ENCODE data around the gene DMRTC1.
"Not testable (repeated sequence)": the region's sequence is repeated elsewhere in the genome, so short reads cannot be mapped to it uniquely, and the experiment has no call there.

The DMRTC1 gene, protein sequence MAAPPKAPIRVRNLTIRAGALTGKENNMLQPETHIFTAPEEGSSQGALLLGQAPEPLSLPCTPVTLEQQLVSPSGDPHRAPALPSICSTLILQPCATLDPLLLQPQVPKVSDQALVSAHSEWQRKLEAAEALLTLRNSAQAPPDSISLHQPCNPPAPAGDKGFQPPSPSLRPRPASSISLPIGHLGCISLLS

DNA sequence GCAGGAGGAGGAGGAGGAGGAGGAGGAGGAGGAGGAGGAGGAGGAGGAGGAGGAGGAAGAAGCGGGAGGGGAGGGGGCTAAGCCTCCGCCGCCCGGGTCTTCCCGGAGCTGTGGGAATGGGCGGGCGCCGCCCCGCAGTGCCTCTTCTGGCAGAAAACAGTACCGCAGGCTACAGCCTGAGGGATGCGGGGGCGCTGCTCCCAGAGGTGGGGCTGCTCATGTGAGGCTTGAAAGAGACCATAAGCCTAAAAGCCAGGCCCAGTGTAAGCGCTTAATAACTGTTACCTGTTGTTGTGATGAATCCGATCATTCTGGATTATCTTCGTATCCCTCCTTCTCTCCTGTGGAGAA, at the start of gene DMRTC1:
Gene DMRTC1 (minus strand): TSS at position 19 of the 351 bp plus-strand sequence. CDS start 68,143 bp downstream, outside the sequence.
- DNase-seq; in situ Hi-C loops (cut with MboI; ENCODE audit: low pct_unique_long_range_greater_than_20kb, low sequenced_read_pairs): not testable (repeated sequence)

DNA sequence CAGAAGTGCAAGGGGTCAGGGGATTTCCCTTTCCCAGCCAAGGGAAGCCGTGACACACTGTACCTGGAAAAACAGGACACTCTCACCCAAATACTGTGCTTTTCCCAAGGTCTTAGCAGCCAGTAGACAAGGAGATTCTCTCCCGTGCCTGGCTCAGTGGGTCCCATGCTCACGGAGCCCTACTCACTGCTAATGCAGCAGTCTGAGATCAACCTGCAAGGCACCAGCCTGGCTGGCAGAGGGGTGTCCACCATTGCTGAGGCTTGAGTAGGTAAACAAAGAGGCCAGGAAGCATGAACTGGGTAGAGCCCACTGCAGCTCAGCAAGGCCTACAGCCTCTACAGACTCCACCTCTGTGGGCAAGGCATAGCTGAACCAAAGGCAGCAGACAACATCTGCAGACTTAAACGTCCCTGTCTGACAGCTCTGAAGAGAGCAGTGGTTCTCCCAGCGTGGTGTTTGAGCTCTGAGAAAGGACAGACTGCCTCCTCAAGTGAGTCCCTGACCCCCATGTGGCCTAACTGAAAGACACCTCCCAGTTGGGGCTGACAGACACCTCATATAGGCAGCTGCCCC, 37.3 kb upstream of the DMRTC1 start:
- in situ Hi-C loops (cut with MboI; ENCODE audit: low pct_unique_long_range_greater_than_20kb, low sequenced_read_pairs); DNase-seq: not testable (repeated sequence)

DNA sequence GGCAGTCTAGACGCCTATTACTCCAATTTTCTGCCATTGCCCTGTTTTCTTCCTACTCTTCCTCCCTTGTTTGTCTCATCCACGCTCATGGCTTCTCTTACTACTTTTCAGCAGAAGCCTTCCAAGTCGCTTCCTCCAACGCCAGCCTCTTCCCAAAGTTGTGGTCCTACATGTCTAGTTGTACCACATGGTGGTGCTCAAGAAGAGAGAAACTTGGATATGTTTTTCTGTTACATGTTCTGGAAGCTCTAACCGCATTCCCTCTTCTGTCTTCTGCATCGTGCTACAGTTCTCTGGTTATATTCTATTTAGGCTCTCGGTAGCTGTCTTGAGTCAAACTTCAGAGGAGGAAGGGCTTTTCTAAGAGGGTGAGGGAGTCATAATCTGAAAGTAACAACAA, 31.2 kb upstream of the DMRTC1 start:
- DNase-seq; in situ Hi-C loops (cut with MboI; ENCODE audit: low pct_unique_long_range_greater_than_20kb, low sequenced_read_pairs): not testable (repeated sequence)

DNA sequence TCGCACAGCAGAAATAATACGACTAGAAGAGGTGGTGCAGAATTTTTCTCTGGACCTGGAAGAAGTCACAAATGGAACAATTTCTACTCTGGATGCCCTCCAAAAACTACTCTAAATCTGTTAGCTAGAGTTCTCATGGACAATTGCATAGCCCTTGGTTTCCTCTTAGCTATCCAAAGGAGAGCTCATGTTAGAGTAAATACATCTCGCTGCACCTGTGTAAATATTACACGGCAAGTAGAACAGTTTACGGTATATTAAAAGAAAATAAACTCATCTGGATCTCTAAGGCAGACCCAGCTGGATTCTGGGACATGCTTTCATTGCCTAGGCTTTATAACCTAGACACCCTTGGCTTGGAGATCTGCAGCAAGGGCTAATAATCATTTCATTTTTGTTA, 28.2 kb upstream of the DMRTC1 start:
- DNase-seq; in situ Hi-C loops (cut with MboI; ENCODE audit: low pct_unique_long_range_greater_than_20kb, low sequenced_read_pairs): not testable (repeated sequence)

DNA sequence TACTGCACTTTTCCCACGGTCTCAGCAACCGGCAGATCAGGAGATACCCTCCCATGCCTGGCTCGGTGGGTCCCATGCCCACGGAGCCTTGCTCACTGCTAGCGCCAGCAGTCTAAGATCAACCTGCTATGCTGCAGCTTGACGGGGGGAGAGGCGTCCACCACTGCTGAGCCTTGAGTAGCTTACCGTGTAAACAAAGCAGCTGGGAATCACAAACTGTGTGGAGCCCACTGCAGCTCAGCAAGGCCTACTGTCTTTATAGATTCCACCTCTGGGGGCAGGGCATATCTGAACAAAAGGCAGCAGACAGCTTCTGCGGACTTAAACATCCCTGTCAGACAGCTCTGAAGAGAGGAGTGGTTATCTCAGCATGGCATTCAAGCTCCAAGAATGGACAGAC, 16.3 kb upstream of the DMRTC1 start:
- in situ Hi-C loops (cut with MboI; ENCODE audit: low pct_unique_long_range_greater_than_20kb, low sequenced_read_pairs); DNase-seq: not testable (repeated sequence)

DNA sequence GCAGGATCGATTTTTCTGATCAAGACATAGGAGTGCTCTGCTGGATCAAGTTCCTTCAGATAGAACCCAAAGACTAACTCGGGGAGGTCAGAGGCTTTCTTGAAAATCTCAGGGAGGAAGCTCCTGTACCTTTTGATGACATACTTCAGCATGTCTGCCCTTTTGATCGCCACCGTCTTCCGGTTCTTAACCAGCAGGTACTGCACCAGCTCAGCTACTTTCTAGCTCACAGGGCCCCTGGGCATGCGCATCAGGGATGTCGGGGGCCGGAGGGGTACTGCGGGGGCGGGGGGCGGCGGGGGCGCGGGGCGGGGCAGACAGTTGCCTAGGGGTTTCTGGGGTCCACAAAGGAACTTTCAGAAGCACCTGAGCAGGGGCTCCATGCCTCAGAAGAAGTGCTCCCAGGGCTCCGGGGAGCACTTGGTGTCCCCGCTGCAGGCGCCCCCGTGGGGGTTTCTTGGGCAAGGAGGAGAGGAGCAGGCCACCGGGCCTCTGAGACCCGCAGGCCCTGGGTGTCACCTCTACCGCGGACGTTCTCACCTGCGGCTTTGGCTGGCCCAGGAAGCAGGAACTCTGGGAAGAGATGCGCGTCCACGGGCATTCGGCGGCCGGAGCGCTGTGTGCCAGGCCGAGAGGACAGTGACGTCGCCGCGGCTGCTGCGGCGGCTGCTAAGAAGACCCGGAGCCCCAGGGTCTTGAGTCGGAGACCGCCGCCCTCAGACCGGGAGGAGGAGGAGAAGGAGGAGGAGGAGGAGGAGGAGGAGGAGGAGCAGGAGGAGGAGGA, 410 bp downstream of the DMRTC1 start:
- DNase-seq; in situ Hi-C loops (cut with MboI; ENCODE audit: low pct_unique_long_range_greater_than_20kb, low sequenced_read_pairs): not testable (repeated sequence)

DNA sequence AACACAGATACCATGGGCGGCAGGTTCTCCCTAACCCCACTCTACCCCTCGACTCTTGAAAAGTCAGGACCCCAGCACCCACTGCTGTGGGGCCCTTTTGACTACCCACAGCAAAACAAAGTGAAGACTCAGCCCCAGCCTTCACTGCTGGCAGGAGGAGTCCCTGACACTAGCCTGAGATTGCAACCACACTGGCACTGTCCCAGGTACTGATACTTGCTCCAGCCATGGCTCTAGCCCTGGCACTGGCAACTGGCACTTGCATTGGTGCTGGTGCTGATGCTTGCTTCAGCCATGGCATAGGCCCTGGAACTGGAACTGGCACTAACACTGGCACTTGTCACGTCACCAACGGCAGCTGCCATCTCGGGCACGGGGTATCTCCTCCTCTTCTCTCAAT, 1.4 kb downstream of the DMRTC1 start:
- DNase-seq; in situ Hi-C loops (cut with MboI; ENCODE audit: low pct_unique_long_range_greater_than_20kb, low sequenced_read_pairs): not testable (repeated sequence)

DNA sequence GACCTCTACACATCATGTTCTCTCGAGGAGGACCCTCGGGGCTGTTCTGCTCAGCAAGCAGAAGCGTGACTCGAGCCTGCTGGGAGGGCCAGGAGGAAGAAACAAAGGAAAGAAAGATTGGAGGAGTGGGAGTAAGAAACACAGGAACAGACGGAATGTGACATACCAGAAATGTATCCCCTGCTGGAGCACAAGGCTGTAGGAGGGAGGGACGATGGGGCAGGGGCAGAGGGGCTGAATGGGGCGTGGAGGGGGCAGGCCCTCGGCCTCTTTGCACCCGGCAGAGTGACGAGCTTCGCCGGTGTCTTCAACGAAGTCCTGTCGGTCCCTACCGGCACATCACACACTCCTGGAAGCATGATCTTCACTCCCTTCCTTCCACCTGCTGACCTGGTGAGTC, 5.7 kb downstream of the DMRTC1 start, which contains the start of gene FAM236A:
Gene FAM236A (plus strand): TSS at position 301 of the 400 bp plus-strand sequence. CDS start 57 bp downstream, at position 358.
- DNase-seq; in situ Hi-C loops (cut with MboI; ENCODE audit: low pct_unique_long_range_greater_than_20kb, low sequenced_read_pairs): not testable (repeated sequence)

DNA sequence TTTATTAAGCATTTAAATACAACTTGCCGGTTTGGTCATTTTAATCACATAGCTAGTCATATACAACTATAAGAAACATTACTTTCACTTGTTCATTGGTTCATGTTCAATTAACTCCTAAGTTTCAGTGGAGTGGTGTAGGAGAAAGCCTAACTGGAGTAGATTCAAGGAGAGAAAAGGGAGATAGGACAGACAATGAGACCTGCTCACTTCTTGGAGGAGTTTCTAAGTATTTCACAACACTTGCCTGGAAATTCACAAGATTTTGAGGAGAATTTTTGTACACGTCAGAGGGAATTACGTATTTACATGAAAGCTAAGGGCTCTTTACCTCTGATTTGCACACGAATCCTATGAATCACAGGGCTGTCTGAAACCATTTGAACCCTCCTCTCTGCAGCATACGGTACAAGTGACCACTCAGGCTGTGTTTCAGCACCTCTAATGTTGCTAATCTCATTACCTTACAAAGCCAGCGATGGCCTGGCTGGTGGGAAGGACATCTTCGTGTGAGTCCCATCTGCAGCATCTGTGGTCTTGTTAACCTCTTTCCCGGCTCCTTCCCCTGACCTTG, 6.7 kb downstream of the DMRTC1 start:
- DNase-seq; in situ Hi-C loops (cut with MboI; ENCODE audit: low pct_unique_long_range_greater_than_20kb, low sequenced_read_pairs): not testable (repeated sequence)

DNA sequence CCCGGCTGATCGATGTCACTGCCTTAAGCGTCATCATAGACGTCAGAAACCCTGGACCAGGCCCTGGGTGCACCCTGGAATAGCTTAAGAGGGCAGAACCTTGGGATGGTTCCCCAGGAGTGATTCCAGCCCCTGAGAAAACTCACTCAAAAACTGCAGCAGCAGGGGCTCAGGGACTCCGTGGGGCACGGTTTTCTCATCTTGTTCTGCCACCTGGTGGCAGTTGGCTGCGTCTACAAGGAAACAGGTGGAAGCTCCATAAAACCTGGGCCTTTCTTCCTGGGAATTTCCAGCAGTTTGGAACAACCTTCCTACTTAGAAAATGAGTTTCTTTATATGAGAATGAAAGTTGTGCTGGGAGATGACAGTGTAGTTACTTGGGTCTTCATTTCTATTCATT, 7.2 kb downstream of the DMRTC1 start:
- in situ Hi-C loops (cut with MboI; ENCODE audit: low pct_unique_long_range_greater_than_20kb, low sequenced_read_pairs); DNase-seq: not testable (repeated sequence)

DNA sequence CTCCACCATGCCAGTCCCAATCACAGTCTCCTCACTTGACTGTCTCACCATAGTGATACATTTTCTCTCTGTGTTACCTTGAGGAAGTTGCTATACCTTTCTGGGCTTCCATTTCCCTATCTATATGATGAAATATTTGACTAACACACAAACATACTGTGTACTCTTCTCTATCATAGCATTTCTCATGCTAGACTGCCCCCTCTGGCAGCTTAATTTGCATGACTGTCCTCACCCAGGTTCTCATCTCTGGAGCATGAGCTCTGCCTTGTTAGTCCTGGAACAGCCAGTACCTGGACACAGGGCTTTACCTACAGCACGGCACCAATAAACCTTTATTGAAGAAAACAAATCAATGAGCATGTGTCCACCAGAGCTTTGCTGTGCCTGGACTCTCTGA, 11.4 kb downstream of the DMRTC1 start:
- in situ Hi-C loops (cut with MboI; ENCODE audit: low pct_unique_long_range_greater_than_20kb, low sequenced_read_pairs); DNase-seq: not testable (repeated sequence)

DNA sequence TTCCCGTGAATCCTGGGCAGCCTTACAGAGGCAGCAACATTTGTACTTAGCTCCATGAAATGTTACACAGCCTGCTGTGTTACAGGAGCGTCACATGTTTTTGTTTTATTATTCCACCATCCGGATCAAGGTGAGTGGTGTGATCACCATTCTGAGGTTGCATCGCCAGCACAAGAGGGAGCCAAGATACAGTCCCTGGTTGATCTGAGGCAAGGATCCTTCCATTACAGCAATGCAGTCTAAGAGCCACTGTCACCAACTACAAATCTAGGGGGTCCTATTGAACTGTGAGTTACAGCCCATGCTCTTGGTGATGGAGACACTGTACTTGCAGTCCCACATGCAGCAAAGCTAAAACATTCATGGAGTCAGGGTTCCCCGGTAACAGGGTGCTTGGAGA, 27.5 kb downstream of the DMRTC1 start:
- in situ Hi-C loops (cut with MboI; ENCODE audit: low pct_unique_long_range_greater_than_20kb, low sequenced_read_pairs); DNase-seq: not testable (repeated sequence)

DNA sequence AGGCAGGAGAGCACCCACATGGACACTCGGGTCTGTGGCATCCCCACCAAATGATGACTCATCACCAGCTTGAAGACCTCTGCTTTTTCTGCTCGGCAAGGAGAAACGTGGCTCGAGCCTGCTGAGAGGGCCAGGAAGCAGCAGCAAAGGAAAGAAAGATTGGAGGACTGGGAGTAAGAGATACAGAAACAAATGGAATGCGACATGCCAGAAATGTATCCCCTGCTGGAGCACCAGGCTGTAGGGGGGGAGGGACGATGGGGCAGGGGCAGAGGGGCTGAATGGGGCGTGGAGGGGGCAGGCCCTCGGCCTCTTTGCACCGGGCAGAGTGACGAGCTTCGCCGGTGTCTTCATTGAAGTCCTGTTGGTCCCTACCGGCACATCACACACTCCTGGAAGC, 31.3 kb downstream of the DMRTC1 start, which contains the start of gene FAM236C:
Gene FAM236C (plus strand): TSS at position 301 of the 400 bp plus-strand sequence. CDS start 100 bp downstream, outside the sequence.
- DNase-seq; in situ Hi-C loops (cut with MboI; ENCODE audit: low pct_unique_long_range_greater_than_20kb, low sequenced_read_pairs): not testable (repeated sequence)

DNA sequence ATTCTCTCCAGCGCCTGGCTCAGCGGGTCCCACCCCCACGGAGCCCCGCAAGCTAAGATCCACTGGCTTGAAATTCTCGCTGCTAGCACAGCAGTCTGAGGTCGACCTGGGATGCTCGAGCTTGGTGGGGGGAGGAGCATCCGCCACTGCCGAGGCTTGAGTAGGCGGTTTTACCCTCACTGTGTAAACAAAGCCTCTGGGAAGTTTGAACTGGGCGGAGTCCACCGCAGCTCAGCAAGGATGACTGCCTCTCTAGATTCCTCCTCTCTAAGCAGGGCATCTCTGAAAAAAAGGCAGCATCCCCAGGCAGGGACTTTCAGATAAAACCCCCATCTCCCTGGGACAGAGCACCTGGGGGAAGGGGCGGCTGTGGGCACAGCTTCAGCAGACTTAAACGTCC, 53.9 kb downstream of the DMRTC1 start:
- in situ Hi-C loops (cut with MboI; ENCODE audit: low pct_unique_long_range_greater_than_20kb, low sequenced_read_pairs); DNase-seq: not testable (repeated sequence)

DNA sequence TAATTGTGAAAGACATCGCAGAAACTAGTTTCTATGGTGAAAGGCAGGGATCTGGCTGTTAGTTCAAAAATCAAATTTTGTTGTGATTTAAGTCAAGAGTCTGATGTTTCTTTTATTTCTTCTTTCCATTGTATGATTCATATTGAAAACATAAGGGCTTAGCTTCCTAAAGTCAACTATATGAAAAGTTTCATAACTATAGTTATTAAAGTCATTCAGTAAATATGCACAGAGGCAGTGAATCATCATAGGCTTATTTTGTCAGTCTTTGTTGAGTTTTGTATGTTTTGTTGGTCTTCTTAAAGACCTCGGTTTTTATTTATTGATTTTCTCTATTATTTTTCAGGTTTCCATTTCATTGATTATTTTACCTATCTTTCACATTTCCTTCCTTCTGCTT, 60.7 kb downstream of the DMRTC1 start:
- DNase-seq; in situ Hi-C loops (cut with MboI; ENCODE audit: low pct_unique_long_range_greater_than_20kb, low sequenced_read_pairs): not testable (repeated sequence)

DNA sequence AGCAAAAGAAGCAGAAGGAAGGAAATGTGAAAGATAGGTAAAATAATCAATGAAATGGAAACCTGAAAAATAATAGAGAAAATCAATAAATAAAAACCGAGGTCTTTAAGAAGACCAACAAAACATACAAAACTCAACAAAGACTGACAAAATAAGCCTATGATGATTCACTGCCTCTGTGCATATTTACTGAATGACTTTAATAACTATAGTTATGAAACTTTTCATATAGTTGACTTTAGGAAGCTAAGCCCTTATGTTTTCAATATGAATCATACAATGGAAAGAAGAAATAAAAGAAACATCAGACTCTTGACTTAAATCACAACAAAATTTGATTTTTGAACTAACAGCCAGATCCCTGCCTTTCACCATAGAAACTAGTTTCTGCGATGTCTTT, 106.1 kb downstream of the DMRTC1 start:
- in situ Hi-C loops (cut with MboI; ENCODE audit: low pct_unique_long_range_greater_than_20kb, low sequenced_read_pairs); DNase-seq: not testable (repeated sequence)

DNA sequence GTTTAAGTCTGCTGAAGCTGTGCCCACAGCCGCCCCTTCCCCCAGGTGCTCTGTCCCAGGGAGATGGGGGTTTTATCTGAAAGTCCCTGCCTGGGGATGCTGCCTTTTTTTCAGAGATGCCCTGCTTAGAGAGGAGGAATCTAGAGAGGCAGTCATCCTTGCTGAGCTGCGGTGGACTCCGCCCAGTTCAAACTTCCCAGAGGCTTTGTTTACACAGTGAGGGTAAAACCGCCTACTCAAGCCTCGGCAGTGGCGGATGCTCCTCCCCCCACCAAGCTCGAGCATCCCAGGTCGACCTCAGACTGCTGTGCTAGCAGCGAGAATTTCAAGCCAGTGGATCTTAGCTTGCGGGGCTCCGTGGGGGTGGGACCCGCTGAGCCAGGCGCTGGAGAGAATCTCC, 112.9 kb downstream of the DMRTC1 start:
- in situ Hi-C loops (cut with MboI; ENCODE audit: low pct_unique_long_range_greater_than_20kb, low sequenced_read_pairs); DNase-seq: not testable (repeated sequence)

All from KBM-7 (cell line).